IMR-90 (cell line): ENCODE results near the gene MERTK.

ENCODE experiments used
- BHLHE40 ChIP-seq: fragments of 150-350 bp; IDR thresholded peaks from 2 replicates; pipeline ENCODE4 v1.6.1; 2016; ENCODE audit warnings: mild to moderate bottlenecking, low read depth, low read length
- CEBPB ChIP-seq: IDR thresholded peaks from 2 replicates; pipeline ENCODE4 v1.6.1; 2012; ENCODE audit warnings: low read depth, low read length, improper control_type of control experiment
- CHD1 ChIP-seq: IDR thresholded peaks from 2 replicates; pipeline ENCODE4 v1.6.1; 2012; ENCODE audit warnings: low read depth, low read length, improper control_type of control experiment
- CTCF ChIP-seq: conservative IDR thresholded peaks from 2 replicates; pipeline ENCODE4 v1.5.1; 2012; ENCODE audit warnings: mild to moderate bottlenecking, low read depth, low read length, improper control_type of control experiment
- MAFK ChIP-seq: IDR thresholded peaks from 2 replicates; pipeline ENCODE4 v1.6.1; 2012; ENCODE audit warnings: low read depth, low read length, improper control_type of control experiment
- MXI1 ChIP-seq: IDR thresholded peaks from 2 replicates; pipeline ENCODE4 v1.6.1; 2012; ENCODE audit warnings: low read depth, mild to moderate bottlenecking, low read length, moderate library complexity, borderline replicate concordance
- POLR2A ChIP-seq: IDR thresholded peaks from 2 replicates; pipeline ENCODE4 v1.6.1; 2012; ENCODE audit warnings: mild to moderate bottlenecking, low read depth, low read length
- RAD21 ChIP-seq: IDR thresholded peaks from 2 replicates; pipeline ENCODE4 v1.6.1; 2012; ENCODE audit warnings: low read length, improper control_type of control experiment
- RCOR1 ChIP-seq: IDR thresholded peaks from 2 replicates; pipeline ENCODE4 v1.6.1; 2012; ENCODE audit warnings: mild to moderate bottlenecking, low read length, improper control_type of control experiment; ENCODE audit not compliant: insufficient replicate concordance
- RFX5 ChIP-seq: IDR thresholded peaks from 2 replicates; pipeline ENCODE4 v1.8.0; 2012; ENCODE audit warnings: low read depth, mild to moderate bottlenecking, low read length, moderate library complexity
- SMC3 ChIP-seq: fragments of 150-350 bp; IDR thresholded peaks from 2 replicates; pipeline ENCODE4 v1.6.1; 2016; ENCODE audit warnings: low read depth, mild to moderate bottlenecking, antibody characterized with exemption, low read length, moderate library complexity
- USF2 ChIP-seq: fragments of 150-350 bp; IDR thresholded peaks from 2 replicates; pipeline ENCODE4 v1.6.1; 2017; ENCODE audit warnings: mild to moderate bottlenecking, antibody characterized with exemption, low read length, low read depth

GRCh38 chr2:111924617-111925107 lies 26.3 kb downstream of the MERTK start:
- TF ChIP-seq CTCF (no peak), POLR2A (no peak), USF2 (no peak), RAD21 (no peak), RCOR1 (no peak), CHD1 (no peak), MXI1 (no peak), MAFK (no peak), BHLHE40 (no peak), CEBPB (no peak), SMC3 (no peak), RFX5 (no peak)
